ENCODE measurements around the gene CETP.
"Not testable (repeated sequence)": the region's sequence is repeated elsewhere in the genome, so short reads cannot be mapped to it uniquely, and the experiment has no call there.

CETP gene

GRCh38 chr16:56971768-56972043, 10.0 kb downstream of the CETP start:
- no peak for TF ChIP-seq CTCF (IDR thresholded peaks at IDR 0.05; ENCODE audit: low read depth, low read length)
- no peak overlapping the region for H3K4me3 ChIP-seq (ENCODE audit: low read depth, low read length)

- no peak for TF ChIP-seq CTCF (IDR thresholded peaks at IDR 0.05; ENCODE audit: low read depth, low read length)
- no peak overlapping the region for H3K4me3 ChIP-seq (ENCODE audit: low read depth, low read length)
Observed at GRCh38 chr16:56972403-56973293, 10.9 kb downstream of the CETP start.

GRCh38 chr16:56973294-56973689, 11.5 kb downstream of the CETP start:
- no peak for TF ChIP-seq CTCF (IDR thresholded peaks at IDR 0.05; ENCODE audit: low read depth, low read length)
- H3K4me3 ChIP-seq (ENCODE audit: low read depth, low read length) = no peak overlapping the region

GRCh38 chr16:56973899-56974298, 12.1 kb downstream of the CETP start:
- not testable (repeated sequence) for H3K4me3 ChIP-seq (ENCODE audit: low read depth, low read length)

GRCh38 chr16:56974549-56975300, 13.0 kb downstream of the CETP start:
- TF ChIP-seq CTCF (IDR thresholded peaks at IDR 0.05; ENCODE audit: low read depth, low read length) = no peak
- no peak overlapping the region for H3K4me3 ChIP-seq (ENCODE audit: low read depth, low read length)

- no peak overlapping the region for H3K4me3 ChIP-seq (ENCODE audit: low read depth, low read length)
- no peak for TF ChIP-seq CTCF (IDR thresholded peaks at IDR 0.05; ENCODE audit: low read depth, low read length)
Observed at GRCh38 chr16:56975714-56976113, 14.0 kb downstream of the CETP start.

GRCh38 chr16:56977216-56977615, 15.5 kb downstream of the CETP start:
- H3K4me3 ChIP-seq (ENCODE audit: low read depth, low read length) = no peak overlapping the region
- no peak for TF ChIP-seq CTCF (IDR thresholded peaks at IDR 0.05; ENCODE audit: low read depth, low read length)
